GM12878 (cell line): Measurements from ENCODE around the gene CAPN7.

Experiments
- BHLHE40 ChIP-seq, 2 experiments: fragments of 450-650 bp in 1 of 2; IDR thresholded peaks; 2 replicates each; pipeline ENCODE4 v1.6.1; 2011 to 2017; ENCODE audit warnings: low read depth in 2 of 2, borderline replicate concordance in 1 of 2, improper control_type of control experiment in 1 of 2, low read length in 1 of 2, mild to moderate bottlenecking in 1 of 2
- CTCF ChIP-seq, 3 experiments: IDR thresholded peaks in 2 of 3; conservative IDR thresholded peaks in 1 of 3; 2 replicates each; pipeline ENCODE4 v1.5.1; 2011; ENCODE audit warnings: low read depth in 3 of 3, low read length in 3 of 3, mild to moderate bottlenecking in 3 of 3, control low read depth in 2 of 3, moderate library complexity in 2 of 3, inconsistent platforms in 1 of 3, mixed read lengths in 1 of 3; ENCODE audit not compliant: control insufficient read depth in 2 of 3, insufficient read depth in 1 of 3; ENCODE audit errors: extremely low read depth in 1 of 3
- IKZF1 ChIP-seq: fragments of 450-650 bp; conservative IDR thresholded peaks from 2 replicates; pipeline ENCODE4 v1.6.1; 2017; ENCODE audit warnings: antibody characterized with exemption, mild to moderate bottlenecking
- MEF2A ChIP-seq: IDR thresholded peaks from 2 replicates; pipeline ENCODE4 v1.6.1; 2011; ENCODE audit warnings: low read depth, mild to moderate bottlenecking, low read length, moderate library complexity; ENCODE audit not compliant: insufficient read depth
- MTA3 ChIP-seq: IDR thresholded peaks from 2 replicates; pipeline ENCODE4 v1.6.1; 2012; ENCODE audit warnings: low read length, inconsistent platforms, borderline replicate concordance
- RBBP5 ChIP-seq: fragments of 200-600 bp; sonication (generic); conservative IDR thresholded peaks from 2 replicates; pipeline ENCODE4 v1.6.1; 2016
- TARDBP ChIP-seq: IDR thresholded peaks from 2 replicates; pipeline ENCODE4 v1.6.1; 2016; ENCODE audit warnings: borderline replicate concordance
- ZNF274 ChIP-seq: IDR thresholded peaks from one replicate; pipeline ENCODE4 v1.8.0; 2011; ENCODE audit not compliant: insufficient read length, insufficient read depth

- TF ChIP-seq BHLHE40 (IDR thresholded peaks at IDR 0.05; ENCODE audit: borderline replicate concordance in 1 of 2, low read depth in 2 of 2, low read length in 1 of 2), result no peak
- TF ChIP-seq CTCF (IDR thresholded peaks at IDR 0.05 in 2 of 3, conservative IDR thresholded peaks at IDR 0.05 in 1 of 3; ENCODE audit: control insufficient read depth in 2 of 3, extremely low read depth in 1 of 3, insufficient read depth in 1 of 3, low read depth in 3 of 3, low read length in 3 of 3), result no peak
- no peak for TF ChIP-seq ZNF274
- no peak for TF ChIP-seq IKZF1
- no peak for TF ChIP-seq MEF2A
- TF ChIP-seq TARDBP, result no peak
- TF ChIP-seq RBBP5, result no peak
- TF ChIP-seq MTA3, result no peak
Observed at GRCh38 chr3:15284121-15284889, 78.3 kb downstream of the CAPN7 start.
